HepG2 (cell line): ENCODE measurements around the gene IVD. TPM values are rescaled to one million over a fixed set of nuclear protein-coding genes. Genes with fewer than 3 reads are reported as not detected.

Source experiments
- FOSL1 ChIP-seq: sonication (generic); formaldehyde crosslinking; IDR thresholded peaks from 2 replicates; pipeline ENCODE4 v1.9.0; 2021; ENCODE audit warnings: missing genetic modification reagents, borderline replicate concordance
- SATB2 ChIP-seq: sonication (generic); formaldehyde crosslinking; IDR thresholded peaks from 2 replicates; pipeline ENCODE4 v1.5.0; 2020; ENCODE audit warnings: missing genetic modification reagents
- SRF ChIP-seq: IDR thresholded peaks from 2 replicates; pipeline ENCODE4 v1.6.1; 2011; ENCODE audit warnings: mild to moderate bottlenecking, low read depth, low read length, moderate library complexity
- SRSF1 ChIP-seq: fragments of 200-400 bp; formaldehyde crosslinking; optimal IDR thresholded peaks from 2 replicates; pipeline ENCODE3; 2017; ENCODE audit warnings: mild to moderate bottlenecking, low read depth, low read length, moderate library complexity
- TOPORS ChIP-seq: sonication (generic); formaldehyde crosslinking; IDR thresholded peaks from 2 replicates; pipeline ENCODE4 v1.8.0; 2023; ENCODE audit warnings: mild to moderate bottlenecking, missing genetic modification reagents
- TP53 ChIP-seq: sonication (generic); formaldehyde crosslinking; conservative IDR thresholded peaks from 2 replicates; pipeline ENCODE4 v1.4.0; 2020; ENCODE audit warnings: missing genetic modification reagents
- ZKSCAN8 ChIP-seq: IDR thresholded peaks from 2 replicates; pipeline ENCODE4 v1.6.1; 2016; ENCODE audit warnings: borderline replicate concordance, missing genetic modification reagents, missing compliant biosample characterization
- ZMYM4 ChIP-seq: sonication (generic); formaldehyde crosslinking; IDR thresholded peaks from 2 replicates; pipeline ENCODE4 v1.8.1; 2023; ENCODE audit warnings: mild to moderate bottlenecking, missing genetic modification reagents
- ZNF431 ChIP-seq: sonication (generic); formaldehyde crosslinking; IDR thresholded peaks from 2 replicates; pipeline ENCODE4 v1.9.0; 2022; ENCODE audit warnings: missing genetic modification reagents, low read depth, mild to moderate bottlenecking, borderline replicate concordance
- ZNF816 ChIP-seq: sonication (generic); formaldehyde crosslinking; IDR thresholded peaks from 2 replicates; pipeline ENCODE4 v1.8.0; 2022; ENCODE audit warnings: missing genetic modification reagents, mild to moderate bottlenecking, borderline replicate concordance
- polyA plus RNA-seq, 8 experiments: library from polyadenylated mRNA; depleted of rRNA in 3 of 8; stranded (reverse) in 7 of 8; unstranded in 1 of 8; fragments of >200 nt; fragmentation: Illumina TruSeq in 4 of 8; extraction: Trizol in 4 of 8; gene quantifications; 2 replicates each; pipeline versions ENCODE4 v1.2.1 to v1.2.3, GENCODE V29; 2011 to 2016; ENCODE audit warnings: low read depth in 4 of 8, missing spikeins in 1 of 8, mixed read lengths in 1 of 8; ENCODE audit not compliant: insufficient read depth in 1 of 8
- total RNA-seq, 5 experiments: library from RNA; depleted of rRNA; stranded (reverse); fragments of >200 nt; fragmentation: Illumina TruSeq; extraction: Trizol; gene quantifications; 2 replicates each; pipeline ENCODE4 v1.2.3, GENCODE V29; 2016; ENCODE audit warnings: low read depth in 1 of 5
- TF ChIP-seq, protein P1 (sequence below), 2 experiments: IDR thresholded peaks; 2 replicates each; pipeline ENCODE4 v1.6.1; 2011 to 2012; ENCODE audit warnings: low read length in 2 of 2, borderline replicate concordance in 1 of 2, low read depth in 1 of 2, mild to moderate bottlenecking in 1 of 2, moderate library complexity in 1 of 2
- TF ChIP-seq, protein P2 (sequence below): sonication (generic); formaldehyde crosslinking; IDR thresholded peaks from 2 replicates; pipeline ENCODE4 v1.5.0; 2020; ENCODE audit warnings: mild to moderate bottlenecking, missing genetic modification reagents, moderate library complexity
- TF ChIP-seq, protein P3 (sequence below): sonication (generic); formaldehyde crosslinking; IDR thresholded peaks from 2 replicates; pipeline ENCODE4 v1.4.0; 2020; ENCODE audit warnings: missing genetic modification reagents, borderline replicate concordance
- TF ChIP-seq, protein P4 (sequence below): sonication (generic); formaldehyde crosslinking; conservative IDR thresholded peaks from 2 replicates; pipeline ENCODE4 v1.4.0; 2020; ENCODE audit warnings: missing genetic modification reagents
- TF ChIP-seq, protein P5 (sequence below): sonication (generic); formaldehyde crosslinking; IDR thresholded peaks from 2 replicates; pipeline ENCODE4 v1.8.0; 2022; ENCODE audit warnings: mild to moderate bottlenecking, missing genetic modification reagents, moderate library complexity

The IVD gene
- total and polyA plus RNA-seq, 2 of the 13 experiments (the other 11 are each of a cell fraction or from before 2014, with no cell fraction given) = 48.0 to 53.9 TPM

DNA sequence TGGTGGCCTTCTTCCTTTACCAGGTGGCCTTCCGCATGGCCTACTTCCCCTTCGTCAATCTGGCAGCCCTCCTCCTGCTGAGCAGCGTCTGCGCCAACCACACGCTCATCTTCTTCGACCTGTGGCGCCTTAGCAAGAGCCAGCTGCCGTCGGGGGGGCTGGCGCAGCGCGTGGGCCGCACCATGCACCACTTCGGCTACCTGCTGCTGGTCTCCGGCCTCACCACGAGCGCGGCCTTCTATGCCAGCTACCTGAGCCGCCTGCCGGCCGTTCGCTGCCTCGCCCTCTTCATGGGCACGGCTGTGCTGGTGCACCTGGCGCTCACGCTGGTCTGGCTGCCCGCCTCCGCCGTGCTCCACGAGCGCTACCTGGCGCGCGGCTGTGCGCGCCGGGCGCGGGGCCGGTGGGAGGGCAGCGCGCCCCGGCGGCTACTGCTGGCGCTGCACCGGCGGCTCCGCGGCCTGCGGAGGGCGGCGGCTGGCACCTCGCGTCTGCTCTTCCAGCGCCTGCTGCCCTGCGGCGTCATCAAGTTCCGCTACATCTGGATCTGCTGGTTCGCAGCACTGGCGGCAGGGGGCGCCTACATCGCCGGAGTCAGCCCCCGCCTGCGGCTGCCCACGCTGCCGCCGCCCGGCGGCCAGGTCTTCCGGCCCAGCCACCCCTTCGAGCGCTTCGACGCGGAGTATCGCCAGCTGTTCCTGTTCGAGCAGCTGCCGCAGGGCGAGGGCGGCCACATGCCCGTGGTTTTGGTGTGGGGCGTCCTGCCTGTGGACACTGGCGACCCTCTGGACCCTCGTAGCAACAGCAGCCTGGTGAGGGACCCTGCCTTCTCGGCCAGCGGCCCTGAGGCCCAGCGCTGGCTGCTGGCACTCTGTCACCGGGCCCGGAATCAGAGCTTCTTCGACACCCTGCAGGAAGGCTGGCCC lies 37.6 kb upstream of the IVD start (continued):
- TF ChIP-seq, protein P1, sequence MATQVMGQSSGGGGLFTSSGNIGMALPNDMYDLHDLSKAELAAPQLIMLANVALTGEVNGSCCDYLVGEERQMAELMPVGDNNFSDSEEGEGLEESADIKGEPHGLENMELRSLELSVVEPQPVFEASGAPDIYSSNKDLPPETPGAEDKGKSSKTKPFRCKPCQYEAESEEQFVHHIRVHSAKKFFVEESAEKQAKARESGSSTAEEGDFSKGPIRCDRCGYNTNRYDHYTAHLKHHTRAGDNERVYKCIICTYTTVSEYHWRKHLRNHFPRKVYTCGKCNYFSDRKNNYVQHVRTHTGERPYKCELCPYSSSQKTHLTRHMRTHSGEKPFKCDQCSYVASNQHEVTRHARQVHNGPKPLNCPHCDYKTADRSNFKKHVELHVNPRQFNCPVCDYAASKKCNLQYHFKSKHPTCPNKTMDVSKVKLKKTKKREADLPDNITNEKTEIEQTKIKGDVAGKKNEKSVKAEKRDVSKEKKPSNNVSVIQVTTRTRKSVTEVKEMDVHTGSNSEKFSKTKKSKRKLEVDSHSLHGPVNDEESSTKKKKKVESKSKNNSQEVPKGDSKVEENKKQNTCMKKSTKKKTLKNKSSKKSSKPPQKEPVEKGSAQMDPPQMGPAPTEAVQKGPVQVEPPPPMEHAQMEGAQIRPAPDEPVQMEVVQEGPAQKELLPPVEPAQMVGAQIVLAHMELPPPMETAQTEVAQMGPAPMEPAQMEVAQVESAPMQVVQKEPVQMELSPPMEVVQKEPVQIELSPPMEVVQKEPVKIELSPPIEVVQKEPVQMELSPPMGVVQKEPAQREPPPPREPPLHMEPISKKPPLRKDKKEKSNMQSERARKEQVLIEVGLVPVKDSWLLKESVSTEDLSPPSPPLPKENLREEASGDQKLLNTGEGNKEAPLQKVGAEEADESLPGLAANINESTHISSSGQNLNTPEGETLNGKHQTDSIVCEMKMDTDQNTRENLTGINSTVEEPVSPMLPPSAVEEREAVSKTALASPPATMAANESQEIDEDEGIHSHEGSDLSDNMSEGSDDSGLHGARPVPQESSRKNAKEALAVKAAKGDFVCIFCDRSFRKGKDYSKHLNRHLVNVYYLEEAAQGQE (IDR thresholded peaks at IDR 0.05; ENCODE audit: borderline replicate concordance in 1 of 2, low read depth in 1 of 2, low read length in 2 of 2) = no peak
- TF ChIP-seq ZNF431 (CRISPR knock-in tag) = peak; percentile 64; the same call in 1 of the 2 replicates
- no peak; the same call in 1 of the 2 replicates for TF ChIP-seq ZNF816
- TF ChIP-seq, protein P2, sequence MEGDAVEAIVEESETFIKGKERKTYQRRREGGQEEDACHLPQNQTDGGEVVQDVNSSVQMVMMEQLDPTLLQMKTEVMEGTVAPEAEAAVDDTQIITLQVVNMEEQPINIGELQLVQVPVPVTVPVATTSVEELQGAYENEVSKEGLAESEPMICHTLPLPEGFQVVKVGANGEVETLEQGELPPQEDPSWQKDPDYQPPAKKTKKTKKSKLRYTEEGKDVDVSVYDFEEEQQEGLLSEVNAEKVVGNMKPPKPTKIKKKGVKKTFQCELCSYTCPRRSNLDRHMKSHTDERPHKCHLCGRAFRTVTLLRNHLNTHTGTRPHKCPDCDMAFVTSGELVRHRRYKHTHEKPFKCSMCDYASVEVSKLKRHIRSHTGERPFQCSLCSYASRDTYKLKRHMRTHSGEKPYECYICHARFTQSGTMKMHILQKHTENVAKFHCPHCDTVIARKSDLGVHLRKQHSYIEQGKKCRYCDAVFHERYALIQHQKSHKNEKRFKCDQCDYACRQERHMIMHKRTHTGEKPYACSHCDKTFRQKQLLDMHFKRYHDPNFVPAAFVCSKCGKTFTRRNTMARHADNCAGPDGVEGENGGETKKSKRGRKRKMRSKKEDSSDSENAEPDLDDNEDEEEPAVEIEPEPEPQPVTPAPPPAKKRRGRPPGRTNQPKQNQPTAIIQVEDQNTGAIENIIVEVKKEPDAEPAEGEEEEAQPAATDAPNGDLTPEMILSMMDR (CRISPR knock-in tag) = peak; percentile 88
- TF ChIP-seq, protein P3, sequence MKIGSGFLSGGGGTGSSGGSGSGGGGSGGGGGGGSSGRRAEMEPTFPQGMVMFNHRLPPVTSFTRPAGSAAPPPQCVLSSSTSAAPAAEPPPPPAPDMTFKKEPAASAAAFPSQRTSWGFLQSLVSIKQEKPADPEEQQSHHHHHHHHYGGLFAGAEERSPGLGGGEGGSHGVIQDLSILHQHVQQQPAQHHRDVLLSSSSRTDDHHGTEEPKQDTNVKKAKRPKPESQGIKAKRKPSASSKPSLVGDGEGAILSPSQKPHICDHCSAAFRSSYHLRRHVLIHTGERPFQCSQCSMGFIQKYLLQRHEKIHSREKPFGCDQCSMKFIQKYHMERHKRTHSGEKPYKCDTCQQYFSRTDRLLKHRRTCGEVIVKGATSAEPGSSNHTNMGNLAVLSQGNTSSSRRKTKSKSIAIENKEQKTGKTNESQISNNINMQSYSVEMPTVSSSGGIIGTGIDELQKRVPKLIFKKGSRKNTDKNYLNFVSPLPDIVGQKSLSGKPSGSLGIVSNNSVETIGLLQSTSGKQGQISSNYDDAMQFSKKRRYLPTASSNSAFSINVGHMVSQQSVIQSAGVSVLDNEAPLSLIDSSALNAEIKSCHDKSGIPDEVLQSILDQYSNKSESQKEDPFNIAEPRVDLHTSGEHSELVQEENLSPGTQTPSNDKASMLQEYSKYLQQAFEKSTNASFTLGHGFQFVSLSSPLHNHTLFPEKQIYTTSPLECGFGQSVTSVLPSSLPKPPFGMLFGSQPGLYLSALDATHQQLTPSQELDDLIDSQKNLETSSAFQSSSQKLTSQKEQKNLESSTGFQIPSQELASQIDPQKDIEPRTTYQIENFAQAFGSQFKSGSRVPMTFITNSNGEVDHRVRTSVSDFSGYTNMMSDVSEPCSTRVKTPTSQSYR (CRISPR knock-in tag) = peak; percentile 47; the same call in 1 of the 2 replicates
- TF ChIP-seq SRSF1 = peak; percentile 49
- TF ChIP-seq SRF = 0 out of 2 replicates have a peak, but pooled peaks have one; percentile 15
- peak; percentile 87; the same call in 1 of the 2 replicates for TF ChIP-seq TP53
- TF ChIP-seq SATB2 (CRISPR knock-in tag) = peak; percentile 97
- peak; percentile 92 for TF ChIP-seq TOPORS (CRISPR knock-in tag)
- TF ChIP-seq, protein P4, sequence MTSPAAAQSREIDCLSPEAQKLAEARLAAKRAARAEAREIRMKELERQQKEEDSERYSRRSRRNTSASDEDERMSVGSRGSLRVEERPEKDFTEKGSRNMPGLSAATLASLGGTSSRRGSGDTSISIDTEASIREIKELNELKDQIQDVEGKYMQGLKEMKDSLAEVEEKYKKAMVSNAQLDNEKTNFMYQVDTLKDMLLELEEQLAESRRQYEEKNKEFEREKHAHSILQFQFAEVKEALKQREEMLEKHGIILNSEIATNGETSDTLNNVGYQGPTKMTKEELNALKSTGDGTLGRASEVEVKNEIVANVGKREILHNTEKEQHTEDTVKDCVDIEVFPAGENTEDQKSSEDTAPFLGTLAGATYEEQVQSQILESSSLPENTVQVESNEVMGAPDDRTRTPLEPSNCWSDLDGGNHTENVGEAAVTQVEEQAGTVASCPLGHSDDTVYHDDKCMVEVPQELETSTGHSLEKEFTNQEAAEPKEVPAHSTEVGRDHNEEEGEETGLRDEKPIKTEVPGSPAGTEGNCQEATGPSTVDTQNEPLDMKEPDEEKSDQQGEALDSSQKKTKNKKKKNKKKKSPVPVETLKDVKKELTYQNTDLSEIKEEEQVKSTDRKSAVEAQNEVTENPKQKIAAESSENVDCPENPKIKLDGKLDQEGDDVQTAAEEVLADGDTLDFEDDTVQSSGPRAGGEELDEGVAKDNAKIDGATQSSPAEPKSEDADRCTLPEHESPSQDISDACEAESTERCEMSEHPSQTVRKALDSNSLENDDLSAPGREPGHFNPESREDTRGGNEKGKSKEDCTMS (CRISPR knock-in tag) = no peak
- TF ChIP-seq, protein P5, sequence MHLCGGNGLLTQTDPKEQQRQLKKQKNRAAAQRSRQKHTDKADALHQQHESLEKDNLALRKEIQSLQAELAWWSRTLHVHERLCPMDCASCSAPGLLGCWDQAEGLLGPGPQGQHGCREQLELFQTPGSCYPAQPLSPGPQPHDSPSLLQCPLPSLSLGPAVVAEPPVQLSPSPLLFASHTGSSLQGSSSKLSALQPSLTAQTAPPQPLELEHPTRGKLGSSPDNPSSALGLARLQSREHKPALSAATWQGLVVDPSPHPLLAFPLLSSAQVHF (CRISPR knock-in tag) = peak; percentile 97
- TF ChIP-seq ZKSCAN8 = no peak
- peak; percentile 68 for TF ChIP-seq ZMYM4
- peak; percentile 67 for TF ChIP-seq FOSL1 (CRISPR knock-in tag)
